ENCODE measurements around the gene SAMM50.

The SAMM50 gene

DNA sequence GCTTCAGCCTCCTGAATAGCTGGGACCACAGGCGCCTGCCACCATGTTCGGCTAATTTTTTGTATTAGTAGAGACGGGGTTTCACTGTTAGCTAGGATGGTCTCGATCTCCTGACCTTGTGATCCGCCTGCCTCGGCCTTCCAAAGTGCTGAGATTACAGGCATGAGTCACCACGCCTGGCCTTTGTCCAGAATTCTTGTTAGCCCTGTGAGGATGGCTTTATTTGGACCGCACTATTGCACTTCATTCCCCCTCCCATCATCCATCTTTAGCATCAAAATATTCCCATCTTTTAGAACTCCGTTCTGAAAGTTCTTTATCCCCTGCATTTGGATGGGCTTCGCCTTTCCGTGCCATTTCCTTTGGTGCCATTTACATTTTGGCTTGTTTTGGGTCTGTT, 2.6 kb downstream of the SAMM50 start:
- peaks cover 70% of the 10 kb centered on the region for H3K79me2 ChIP-seq (ENCODE audit: insufficient read depth, low read length)
- H3K9me3 ChIP-seq (ENCODE audit: insufficient read depth, low read length) = no peaks in the 10 kb centered on the region
- H3K4me3 ChIP-seq (ENCODE audit: insufficient read depth, low read length, poor library complexity, severe bottlenecking) = no peak overlapping the region
- H3K36me3 ChIP-seq (ENCODE audit: low read length) = no peaks in the 10 kb centered on the region; the same call in 1 of the 2 replicates
- no peak for TF ChIP-seq EZH2phosphoT487 (conservative IDR thresholded peaks at IDR 0.05; ENCODE audit: low read length)
- TF ChIP-seq, protein P1, sequence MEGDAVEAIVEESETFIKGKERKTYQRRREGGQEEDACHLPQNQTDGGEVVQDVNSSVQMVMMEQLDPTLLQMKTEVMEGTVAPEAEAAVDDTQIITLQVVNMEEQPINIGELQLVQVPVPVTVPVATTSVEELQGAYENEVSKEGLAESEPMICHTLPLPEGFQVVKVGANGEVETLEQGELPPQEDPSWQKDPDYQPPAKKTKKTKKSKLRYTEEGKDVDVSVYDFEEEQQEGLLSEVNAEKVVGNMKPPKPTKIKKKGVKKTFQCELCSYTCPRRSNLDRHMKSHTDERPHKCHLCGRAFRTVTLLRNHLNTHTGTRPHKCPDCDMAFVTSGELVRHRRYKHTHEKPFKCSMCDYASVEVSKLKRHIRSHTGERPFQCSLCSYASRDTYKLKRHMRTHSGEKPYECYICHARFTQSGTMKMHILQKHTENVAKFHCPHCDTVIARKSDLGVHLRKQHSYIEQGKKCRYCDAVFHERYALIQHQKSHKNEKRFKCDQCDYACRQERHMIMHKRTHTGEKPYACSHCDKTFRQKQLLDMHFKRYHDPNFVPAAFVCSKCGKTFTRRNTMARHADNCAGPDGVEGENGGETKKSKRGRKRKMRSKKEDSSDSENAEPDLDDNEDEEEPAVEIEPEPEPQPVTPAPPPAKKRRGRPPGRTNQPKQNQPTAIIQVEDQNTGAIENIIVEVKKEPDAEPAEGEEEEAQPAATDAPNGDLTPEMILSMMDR (IDR thresholded peaks at IDR 0.05; ENCODE audit: insufficient read depth, low read length, poor library complexity, severe bottlenecking) = no peak
- H3K27me3 ChIP-seq (ENCODE audit: low read length) = no peaks in the 10 kb centered on the region
- no peaks in the 10 kb centered on the region for H3F3A ChIP-seq (ENCODE audit: insufficient read depth)
- H2AFZ ChIP-seq (ENCODE audit: low read depth, low read length, severe bottlenecking) = no peak overlapping the region
- H4K20me1 ChIP-seq (ENCODE audit: low read depth, low read length) = peaks cover 8% of the 10 kb centered on the region; the same call in 1 of the 2 replicates
- no peak overlapping the region for H3K27ac ChIP-seq (ENCODE audit: low read depth, low read length)
- H3K9me2 ChIP-seq (replicated peaks; ENCODE audit: insufficient read depth, low read length) = no peaks in the 10 kb centered on the region
- H3K9ac ChIP-seq (ENCODE audit: low read length) = no peak overlapping the region
- no peak overlapping the region for H3K4me2 ChIP-seq (ENCODE audit: low read depth, low read length, poor library complexity, severe bottlenecking)

DNA sequence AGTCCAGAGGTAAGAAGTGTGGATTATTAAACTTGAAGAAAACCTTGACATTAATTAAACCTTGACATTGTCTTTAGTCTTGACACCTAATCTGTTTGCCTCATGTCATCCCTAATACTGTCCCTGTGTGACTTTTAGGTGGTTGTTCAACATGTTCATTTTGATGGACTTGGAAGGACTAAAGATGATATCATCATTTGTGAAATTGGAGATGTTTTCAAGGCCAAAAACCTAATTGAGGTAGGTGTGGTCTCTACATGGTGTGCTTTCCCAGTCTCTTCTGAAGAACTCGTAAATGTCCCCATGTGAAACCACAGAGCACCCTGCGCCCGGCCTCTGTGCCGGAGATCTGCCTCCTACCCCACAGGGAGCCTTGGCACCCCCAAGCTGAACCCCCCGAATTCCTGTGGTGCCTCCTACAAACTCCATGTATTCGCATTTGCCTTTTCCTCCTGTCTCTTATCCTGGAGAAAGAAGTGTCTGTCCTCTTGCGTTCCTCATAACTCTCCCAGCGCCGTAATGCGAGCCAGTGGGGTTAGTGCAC, 9.1 kb downstream of the SAMM50 start:
- Histone ChIP-seq H3K79me2 (ENCODE audit: insufficient read depth, low read length) (peaks cover 31% of the 10 kb centered on the region), H4K20me1 (ENCODE audit: low read depth, low read length) (peaks cover 8% of the 10 kb centered on the region; the same call in 1 of the 2 replicates), H3K9ac (ENCODE audit: low read length) (no peak overlapping the region), H3K4me3 (ENCODE audit: insufficient read depth, low read length, poor library complexity, severe bottlenecking) (no peak overlapping the region), H3K27me3 (ENCODE audit: low read length) (no peaks in the 10 kb centered on the region), H3K27ac (ENCODE audit: low read depth, low read length) (no peak overlapping the region), H3K36me3 (ENCODE audit: low read length) (peaks cover 14% of the 10 kb centered on the region; the same call in 1 of the 2 replicates), H3K4me2 (ENCODE audit: low read depth, low read length, poor library complexity, severe bottlenecking) (no peak overlapping the region), H3K9me2 (replicated peaks; ENCODE audit: insufficient read depth, low read length) (no peaks in the 10 kb centered on the region), H3F3A (ENCODE audit: insufficient read depth) (no peaks in the 10 kb centered on the region), H3K9me3 (ENCODE audit: insufficient read depth, low read length) (no peaks in the 10 kb centered on the region), H2AFZ (ENCODE audit: low read depth, low read length, severe bottlenecking) (no peak overlapping the region)
- TF ChIP-seq EZH2phosphoT487 (conservative IDR thresholded peaks at IDR 0.05; ENCODE audit: low read length) = no peak
- TF ChIP-seq, protein P1 (IDR thresholded peaks at IDR 0.05; ENCODE audit: insufficient read depth, low read length, poor library complexity, severe bottlenecking) = no peak

DNA sequence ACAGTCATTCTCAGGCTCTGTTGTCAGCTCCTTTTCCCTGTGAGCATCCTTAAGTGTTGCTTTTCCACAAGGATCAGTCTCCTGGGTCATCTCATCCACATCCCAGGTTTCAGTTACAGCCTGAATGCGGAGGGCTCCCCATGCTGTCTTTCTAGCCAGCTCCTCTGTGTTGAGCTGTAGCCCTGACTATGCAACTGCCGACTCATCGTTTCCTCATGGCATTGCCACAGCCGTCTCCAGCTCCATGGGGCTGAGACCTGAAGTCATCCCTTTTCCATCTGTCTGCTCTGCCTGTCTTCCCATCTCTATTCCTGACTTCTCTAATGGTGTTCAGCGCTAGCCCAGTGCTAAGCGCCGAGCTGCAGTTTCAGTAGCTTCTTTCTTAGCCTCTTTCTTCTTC, 11.8 kb downstream of the SAMM50 start:
- Histone ChIP-seq H3K27ac (ENCODE audit: low read depth, low read length) (no peak overlapping the region), H3K9me3 (ENCODE audit: insufficient read depth, low read length) (no peaks in the 10 kb centered on the region), H3K79me2 (ENCODE audit: insufficient read depth, low read length) (0 out of 2 replicates have a peak, but pooled peaks cover 5% of the 10 kb centered on the region), H2AFZ (ENCODE audit: low read depth, low read length, severe bottlenecking) (no peak overlapping the region), H3K9me2 (replicated peaks; ENCODE audit: insufficient read depth, low read length) (no peaks in the 10 kb centered on the region), H3K9ac (ENCODE audit: low read length) (no peak overlapping the region), H3F3A (ENCODE audit: insufficient read depth) (no peaks in the 10 kb centered on the region), H4K20me1 (ENCODE audit: low read depth, low read length) (peaks cover 5% of the 10 kb centered on the region; the same call in 1 of the 2 replicates), H3K27me3 (ENCODE audit: low read length) (no peaks in the 10 kb centered on the region), H3K4me3 (ENCODE audit: insufficient read depth, low read length, poor library complexity, severe bottlenecking) (no peak overlapping the region), H3K36me3 (ENCODE audit: low read length) (peaks cover 14% of the 10 kb centered on the region; the same call in 1 of the 2 replicates), H3K4me2 (ENCODE audit: low read depth, low read length, poor library complexity, severe bottlenecking) (no peak overlapping the region)
- TF ChIP-seq, protein P1 (IDR thresholded peaks at IDR 0.05; ENCODE audit: insufficient read depth, low read length, poor library complexity, severe bottlenecking) = no peak
- TF ChIP-seq EZH2phosphoT487 (conservative IDR thresholded peaks at IDR 0.05; ENCODE audit: low read length) = no peak

Measured in SU-DHL-6 (cell line).